GM21717 (cell line): ENCODE data around the gene HEMK1.
A peak's percentile ranks its signal among the peaks of the same experiment; 100 is the strongest.

Source experiments
- ATAC-seq: cut with Tn5 transposase; IDR thresholded peaks from one replicate; pipeline ENCODE4 v1.9.1; 2021; ENCODE audit warnings: mild to moderate bottlenecking, moderate library complexity; ENCODE audit not compliant: unreplicated experiment

Gene HEMK1

DNA sequence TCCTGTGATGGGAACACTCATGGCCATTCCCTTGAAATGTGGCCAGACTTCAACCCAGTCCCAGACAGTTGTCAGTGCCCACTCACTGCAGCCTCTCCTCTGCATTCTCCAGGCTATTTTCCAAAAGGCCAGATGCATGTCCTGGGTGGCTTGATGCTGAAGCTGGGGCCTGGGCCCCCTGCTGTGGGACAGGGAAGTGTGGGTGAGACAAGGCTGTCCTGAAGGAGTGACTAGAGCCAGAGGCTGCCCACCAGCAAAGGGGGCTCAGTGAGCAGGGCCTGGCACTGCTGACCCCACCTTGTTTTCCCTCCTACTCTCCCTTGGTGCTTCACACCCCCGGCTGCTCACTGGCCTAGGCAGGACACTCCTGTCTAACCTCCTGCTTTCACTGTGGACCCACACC lies 30.4 kb downstream of the HEMK1 start:
- ATAC-seq: no peak

DNA sequence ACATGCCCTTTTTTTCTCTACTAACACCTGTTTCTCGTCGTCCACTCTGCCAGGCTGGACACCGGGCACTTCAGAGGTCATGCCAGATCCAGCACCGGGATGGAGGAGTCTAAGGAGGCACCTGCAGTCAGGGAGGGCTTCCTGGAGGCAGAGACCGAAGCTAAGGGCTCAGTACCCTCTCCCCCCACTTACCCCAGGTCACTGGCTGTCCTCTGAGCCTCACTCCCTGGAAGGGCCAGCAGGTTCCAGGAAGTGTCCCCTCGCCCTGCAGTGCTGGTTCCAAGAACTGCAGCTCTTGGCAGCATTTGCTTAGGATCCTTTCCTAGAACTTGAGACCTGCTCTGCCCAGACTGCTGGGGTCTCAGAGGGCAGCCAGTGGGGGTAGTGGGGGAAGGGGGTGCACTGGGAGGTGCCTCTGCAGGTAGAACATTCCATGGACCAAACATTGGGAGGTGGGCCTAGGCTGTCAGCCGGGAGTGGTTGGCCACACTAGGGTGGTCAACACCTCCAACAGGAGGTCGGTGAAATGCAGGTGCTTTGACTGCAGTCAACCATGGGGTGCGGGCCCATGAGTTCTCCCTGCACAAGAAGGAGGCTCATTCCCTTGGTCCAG lies 30.9 kb downstream of the HEMK1 start:
- no peak for ATAC-seq

GRCh38 chr3:50600841-50601591 lies 31.7 kb downstream of the HEMK1 start:
- ATAC-seq: no peak

DNA sequence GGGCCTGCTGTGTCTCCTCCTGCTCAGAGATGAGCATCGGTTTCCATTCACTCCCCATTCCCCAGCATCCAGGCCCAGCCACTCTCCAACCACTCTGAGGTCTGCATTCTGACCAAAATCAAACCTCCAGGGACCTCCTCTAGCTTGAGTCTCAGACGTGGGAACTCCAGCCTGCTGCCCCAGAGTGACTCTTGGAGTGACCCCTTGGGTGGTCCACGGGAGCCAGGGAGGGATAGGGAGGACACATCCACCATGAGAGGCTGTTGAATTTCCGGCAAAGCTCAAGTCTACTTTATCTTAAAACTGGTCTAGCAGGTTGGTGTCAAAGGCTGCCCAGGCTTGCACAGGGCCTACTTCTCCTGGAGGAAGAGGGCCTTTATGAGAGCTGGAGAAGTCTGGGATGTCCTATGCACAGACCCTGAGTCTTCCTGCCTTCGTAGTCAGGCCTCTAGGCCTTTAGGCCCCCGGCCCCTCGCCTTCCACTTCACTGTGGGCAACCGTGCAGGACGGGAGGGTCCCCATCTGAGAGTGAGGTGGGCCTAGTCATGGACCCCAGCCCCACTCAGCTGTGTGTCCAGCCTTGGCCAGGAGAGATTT lies 33.4 kb downstream of the HEMK1 start:
- no peak for ATAC-seq

DNA sequence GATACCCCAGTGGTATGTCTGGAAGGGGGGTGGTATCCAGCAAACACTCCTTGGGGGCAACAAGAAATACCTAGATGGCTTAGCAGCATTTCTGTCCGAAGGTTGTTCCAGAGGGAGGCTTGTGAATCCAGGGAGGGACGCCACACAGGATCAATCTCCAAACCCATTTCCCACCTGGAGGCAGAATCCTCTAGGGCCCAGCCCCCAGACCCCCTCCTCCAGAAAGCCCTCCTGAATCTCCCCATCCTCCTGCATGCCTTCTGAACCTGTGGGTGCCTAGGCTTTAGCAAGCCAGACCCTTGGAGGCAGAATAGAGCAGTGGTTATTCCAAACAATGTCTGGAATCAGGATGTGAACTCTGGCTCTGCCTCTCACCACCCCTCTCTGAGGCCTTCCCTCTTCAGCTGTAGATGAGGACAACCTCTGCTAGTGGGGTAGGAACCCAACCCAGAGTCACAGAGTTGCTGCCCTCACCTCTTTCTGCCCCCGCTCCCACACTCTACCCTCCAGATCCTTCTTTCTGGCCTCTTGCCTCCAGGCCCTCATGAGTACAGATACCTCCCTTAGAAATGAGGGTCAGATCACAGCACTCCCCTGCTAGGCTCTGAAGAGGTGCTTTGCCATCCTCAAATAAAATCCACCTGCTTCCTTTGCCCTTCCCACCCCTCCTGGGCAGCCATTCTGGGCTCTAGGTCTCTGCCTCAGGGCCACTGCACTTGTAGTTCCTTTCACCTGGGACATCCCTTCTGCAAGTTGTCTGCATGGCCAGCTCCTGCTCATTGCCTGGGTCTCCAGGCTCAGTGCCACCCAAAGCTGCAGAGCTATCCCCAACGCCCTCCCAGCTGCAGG lies 34.2 kb downstream of the HEMK1 start:
- ATAC-seq: no peak

DNA sequence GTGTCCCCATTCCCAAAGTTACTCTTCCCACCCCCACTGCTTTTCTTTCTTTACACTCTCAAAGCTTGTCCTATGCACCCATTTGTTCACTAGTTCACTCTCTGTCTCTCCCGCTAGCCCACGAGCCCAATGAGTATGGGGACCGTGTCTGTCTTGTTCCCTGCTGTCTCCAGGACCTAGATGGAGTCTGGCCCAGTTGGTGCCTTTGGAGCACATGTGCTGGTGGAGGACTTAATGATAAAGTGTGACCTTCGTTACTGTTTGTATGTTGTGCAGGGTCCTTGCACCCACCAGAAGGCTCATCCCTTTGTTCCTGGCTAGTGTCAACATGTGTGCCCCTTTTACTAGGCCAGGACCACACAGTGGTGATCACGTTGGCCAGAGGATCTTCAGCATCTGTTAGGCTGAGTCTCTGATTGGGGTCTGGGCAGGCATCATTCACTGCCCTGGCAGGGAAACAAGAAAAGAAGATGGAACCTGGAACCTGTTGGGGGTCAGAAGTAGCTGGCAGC lies 34.8 kb downstream of the HEMK1 start:
- no peak for ATAC-seq

GRCh38 chr3:50604628-50605588 lies 35.6 kb downstream of the HEMK1 start:
- no peak for ATAC-seq

- no peak for ATAC-seq
These were observed 36.6 kb downstream of the HEMK1 start for GRCh38 chr3:50605901-50606326.

DNA sequence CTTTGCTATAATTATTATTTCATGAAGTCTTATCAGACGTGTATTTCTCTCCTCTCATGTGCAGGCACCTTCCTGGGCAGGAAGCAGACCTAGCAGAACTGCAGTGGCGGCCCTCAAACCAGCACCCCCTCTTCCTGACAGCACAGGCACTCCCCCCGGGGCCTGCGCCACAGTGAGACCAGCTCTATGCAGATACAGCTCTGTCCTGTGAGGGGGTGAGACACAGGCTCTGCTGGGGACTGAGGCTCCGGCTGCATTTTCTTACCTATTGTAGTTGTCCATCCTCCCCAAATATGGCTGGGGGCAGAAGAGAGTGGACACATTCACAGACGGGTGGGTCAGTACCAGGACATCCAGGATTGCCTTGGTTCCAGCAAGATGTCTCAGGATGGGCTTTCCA lies 37.3 kb downstream of the HEMK1 start:
- ATAC-seq: no peak

GRCh38 chr3:50607271-50608091 lies 38.2 kb downstream of the HEMK1 start:
- no peak for ATAC-seq

- ATAC-seq: no peak
These were observed 39.0 kb downstream of the HEMK1 start for GRCh38 chr3:50608278-50608677.

DNA sequence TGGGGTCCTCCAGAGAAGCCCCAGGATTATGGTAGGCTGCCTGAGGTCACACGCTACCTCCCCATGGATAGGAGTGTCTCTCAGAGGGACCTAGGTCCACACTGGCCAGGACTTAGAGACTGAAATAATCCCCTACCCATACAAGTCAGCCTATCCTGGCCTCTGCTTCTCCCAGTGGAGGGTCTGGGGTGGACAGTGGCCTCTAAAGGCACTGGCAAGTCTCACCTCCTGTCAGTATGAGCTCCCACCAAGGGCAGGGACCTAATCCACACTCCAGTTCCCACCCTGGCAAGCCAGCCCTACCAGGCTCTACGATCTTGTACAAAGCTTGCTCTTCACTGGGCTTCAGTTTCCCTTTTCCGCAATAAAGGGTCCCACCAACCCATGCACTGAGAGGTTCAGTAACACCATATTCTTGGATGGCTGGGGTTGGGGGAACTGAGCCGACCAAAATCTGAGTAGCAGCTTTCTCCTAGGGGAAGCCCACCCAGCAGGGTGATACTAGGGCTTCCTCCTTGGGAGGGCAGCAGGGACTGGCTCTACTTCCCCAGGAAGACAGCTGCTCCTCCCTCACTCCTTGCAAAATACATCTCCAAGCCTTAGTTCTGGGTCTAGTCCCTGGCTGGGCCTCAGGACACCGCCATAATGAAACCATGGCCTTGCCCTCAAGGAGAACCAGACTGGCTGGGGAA lies 39.9 kb downstream of the HEMK1 start:
- ATAC-seq: no peak

GRCh38 chr3:50609763-50610085 lies 40.4 kb downstream of the HEMK1 start:
- ATAC-seq: no peak

DNA sequence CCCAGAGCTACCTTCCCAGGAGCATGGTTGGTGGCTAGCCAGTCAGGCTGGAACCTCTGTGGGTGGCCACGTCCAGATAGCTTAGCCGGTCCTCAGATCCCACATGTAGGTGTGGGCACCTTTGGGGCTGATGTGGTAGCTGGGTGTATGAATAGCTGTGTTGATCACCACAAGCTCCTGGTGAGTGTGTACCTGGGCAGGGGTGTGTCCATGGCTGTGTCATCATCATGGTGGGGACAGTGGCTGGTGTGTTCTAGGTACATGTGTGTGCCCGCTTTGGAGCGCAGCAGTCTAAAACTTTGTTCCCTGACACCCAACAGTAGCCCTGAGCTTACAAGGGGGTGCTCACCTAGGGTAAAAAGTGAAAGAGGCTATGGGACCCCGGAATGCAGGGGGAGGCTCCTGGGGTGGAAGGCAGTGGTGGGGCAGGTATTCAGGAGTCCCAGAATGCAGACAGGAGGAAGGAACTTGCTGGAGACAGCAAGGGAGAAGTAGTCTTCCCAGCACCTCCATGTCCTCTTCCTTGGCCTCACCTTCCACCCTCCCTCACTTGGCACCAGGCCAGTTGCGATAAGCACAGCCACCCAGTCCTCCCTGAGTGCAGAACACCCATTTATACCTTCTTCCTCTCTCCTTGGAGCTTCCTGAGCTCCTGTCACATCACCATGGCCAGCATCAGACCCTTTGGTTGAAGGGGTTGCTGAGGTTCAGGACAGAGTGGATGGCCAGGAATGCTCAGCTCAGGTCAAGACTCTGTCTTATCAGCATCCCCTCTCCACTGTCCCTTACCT lies 41.1 kb downstream of the HEMK1 start:
- ATAC-seq: no peak

GRCh38 chr3:50610992-50611463 lies 41.7 kb downstream of the HEMK1 start:
- ATAC-seq: no peak

DNA sequence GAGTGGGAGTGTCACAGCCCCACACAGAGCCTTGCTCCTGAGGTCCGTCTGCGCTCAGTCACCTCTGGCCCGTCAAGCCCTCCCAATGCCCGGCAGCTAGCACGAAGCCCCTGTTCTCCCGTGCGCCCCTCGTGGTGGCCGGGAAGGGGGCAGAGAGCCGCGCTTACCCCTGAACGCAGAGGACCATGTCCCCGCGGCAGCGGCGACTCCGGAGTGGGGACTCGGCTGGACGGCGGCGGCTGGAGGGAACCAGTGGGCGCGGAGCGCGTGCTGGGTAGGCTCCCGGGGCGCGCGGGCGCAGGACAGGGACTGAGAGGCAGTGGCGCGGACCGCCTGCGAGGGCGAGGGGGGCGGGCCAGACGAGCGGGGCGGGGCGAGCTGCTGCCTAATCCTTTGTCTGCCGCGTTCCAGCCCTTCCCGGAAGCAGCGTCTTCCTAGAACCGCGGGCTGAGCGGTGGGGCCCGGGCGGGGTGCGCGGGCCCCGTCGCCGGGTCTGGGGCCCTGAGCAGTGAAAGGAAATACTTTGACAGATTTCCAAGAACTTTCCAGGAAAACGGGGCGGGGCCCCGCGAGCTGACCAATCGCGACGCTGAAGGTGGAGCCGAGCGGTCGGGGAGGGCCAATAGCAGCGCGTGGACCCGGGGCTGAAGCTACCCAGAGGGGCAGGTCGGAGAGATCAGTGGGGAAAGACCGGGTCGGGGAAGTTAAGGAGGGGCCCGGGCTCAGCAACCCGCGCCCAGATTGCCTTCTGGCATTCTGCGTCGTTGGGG lies 42.3 kb downstream of the HEMK1 start, which contains the start of gene CISH:
Gene CISH, minus strand, starts transcription at position 311 of the 770 bp plus-strand sequence. Its CDS starts 124 bp downstream, at position 187.
- peak; percentile 74 for ATAC-seq
